GM06990 (cell line): Measurements from ENCODE around the gene TOR1A.
"Not testable (repeated sequence)": the region's sequence is repeated elsewhere in the genome, so short reads cannot be mapped to it uniquely, and the experiment has no call there.

ENCODE experiments used
- DNase-seq: peaks from one replicate; pipeline ENCODE4 v3.0.0-alpha.2; 2011; ENCODE audit not compliant: insufficient read length; ENCODE audit errors: extremely low read depth
- H3K27me3 ChIP-seq: replicated peaks from 2 replicates; pipeline ENCODE4 v1.6.0; 2011; ENCODE audit warnings: low read length; ENCODE audit not compliant: control insufficient read depth, insufficient read depth
- H3K36me3 ChIP-seq: 2 replicates; pipeline ENCODE4 v1.5.1; 2011; ENCODE audit warnings: low read length; ENCODE audit not compliant: control insufficient read depth, insufficient read depth
- H3K4me3 ChIP-seq: replicated peaks from 2 replicates; pipeline ENCODE4 v1.5.1; 2011; ENCODE audit warnings: low read depth, mild to moderate bottlenecking, control low read depth, low read length
- TF ChIP-seq, protein P1 (sequence below): IDR thresholded peaks from 2 replicates; pipeline ENCODE4 v1.5.1; 2011; ENCODE audit warnings: low read length, control low read depth, mild to moderate bottlenecking, inconsistent platforms; ENCODE audit not compliant: insufficient read depth, poor library complexity, severe bottlenecking

Gene TOR1A

DNA sequence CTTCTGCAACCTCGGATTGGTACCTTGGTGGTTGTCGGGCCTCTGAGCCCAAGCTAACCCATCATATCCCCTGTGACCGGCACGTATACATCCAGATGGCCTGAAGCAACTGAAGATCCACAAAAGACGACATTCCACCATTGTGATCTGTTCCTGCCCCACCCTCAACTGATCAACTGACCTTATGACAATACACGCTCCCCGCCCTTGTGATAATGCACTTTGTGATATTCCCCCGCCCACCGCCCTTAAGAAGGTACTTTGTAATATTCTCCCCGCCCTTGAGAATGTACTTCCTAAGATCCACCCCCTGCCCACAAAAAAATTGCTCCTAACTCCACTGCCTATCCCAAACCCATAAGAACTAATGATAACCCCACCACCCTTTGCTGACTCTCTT is 37.5 kb downstream of the TOR1A start:
- DNase-seq = no peak
- TF ChIP-seq, protein P1, sequence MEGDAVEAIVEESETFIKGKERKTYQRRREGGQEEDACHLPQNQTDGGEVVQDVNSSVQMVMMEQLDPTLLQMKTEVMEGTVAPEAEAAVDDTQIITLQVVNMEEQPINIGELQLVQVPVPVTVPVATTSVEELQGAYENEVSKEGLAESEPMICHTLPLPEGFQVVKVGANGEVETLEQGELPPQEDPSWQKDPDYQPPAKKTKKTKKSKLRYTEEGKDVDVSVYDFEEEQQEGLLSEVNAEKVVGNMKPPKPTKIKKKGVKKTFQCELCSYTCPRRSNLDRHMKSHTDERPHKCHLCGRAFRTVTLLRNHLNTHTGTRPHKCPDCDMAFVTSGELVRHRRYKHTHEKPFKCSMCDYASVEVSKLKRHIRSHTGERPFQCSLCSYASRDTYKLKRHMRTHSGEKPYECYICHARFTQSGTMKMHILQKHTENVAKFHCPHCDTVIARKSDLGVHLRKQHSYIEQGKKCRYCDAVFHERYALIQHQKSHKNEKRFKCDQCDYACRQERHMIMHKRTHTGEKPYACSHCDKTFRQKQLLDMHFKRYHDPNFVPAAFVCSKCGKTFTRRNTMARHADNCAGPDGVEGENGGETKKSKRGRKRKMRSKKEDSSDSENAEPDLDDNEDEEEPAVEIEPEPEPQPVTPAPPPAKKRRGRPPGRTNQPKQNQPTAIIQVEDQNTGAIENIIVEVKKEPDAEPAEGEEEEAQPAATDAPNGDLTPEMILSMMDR = no peak
- Histone ChIP-seq H3K4me3 (no peak overlapping the region), H3K36me3 (no peaks in the 10 kb centered on the region), H3K27me3 (no peaks in the 10 kb centered on the region)

DNA sequence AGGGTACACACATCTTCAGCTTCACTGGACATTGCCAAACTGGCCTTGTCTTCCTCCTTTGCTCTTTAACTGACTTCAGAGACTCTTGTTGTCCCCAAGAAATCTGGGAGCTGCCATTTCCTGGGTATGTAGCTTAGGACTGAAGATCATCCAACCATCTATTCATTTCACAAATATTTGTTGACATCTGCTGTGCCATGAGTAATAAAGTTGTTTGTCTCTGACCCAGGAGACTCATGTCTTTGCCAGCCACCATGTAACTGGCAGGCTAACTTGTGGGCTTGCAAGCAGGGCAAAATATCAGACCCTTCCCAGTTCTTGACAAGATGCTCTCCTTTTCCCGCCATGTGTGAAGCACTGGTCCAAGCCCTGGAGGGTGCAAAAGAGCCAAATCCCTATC is 38.1 kb downstream of the TOR1A start:
- DNase-seq = no peak
- H3K27me3 ChIP-seq = no peaks in the 10 kb centered on the region
- H3K36me3 ChIP-seq = no peaks in the 10 kb centered on the region

DNA sequence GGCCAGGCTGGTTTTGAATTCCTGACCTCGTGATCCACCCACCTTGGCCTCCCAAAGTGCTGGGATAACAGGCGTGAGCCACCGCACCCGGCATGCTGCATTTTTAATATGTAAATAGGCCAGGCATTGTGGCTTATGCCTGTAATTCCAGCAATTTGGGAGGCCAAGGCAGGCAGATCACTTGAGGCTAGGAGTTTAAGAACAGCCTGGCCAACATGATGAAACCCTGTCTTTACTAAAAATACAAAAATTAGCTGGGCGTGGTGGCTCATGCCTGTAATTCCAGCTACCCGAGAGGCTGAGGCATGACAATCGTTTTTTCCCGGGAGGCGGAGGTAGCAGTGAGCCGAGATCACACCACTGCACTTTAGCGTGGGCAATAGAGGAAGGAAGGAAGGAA is 39.0 kb downstream of the TOR1A start:
- H3K4me3 ChIP-seq, DNase-seq, H3K27me3 ChIP-seq, H3K36me3 ChIP-seq: not testable (repeated sequence)

More for the DNA sequence above, 38.1 kb downstream of the TOR1A start:
- no peak overlapping the region for H3K4me3 ChIP-seq
- TF ChIP-seq, protein P1 = no peak

DNA sequence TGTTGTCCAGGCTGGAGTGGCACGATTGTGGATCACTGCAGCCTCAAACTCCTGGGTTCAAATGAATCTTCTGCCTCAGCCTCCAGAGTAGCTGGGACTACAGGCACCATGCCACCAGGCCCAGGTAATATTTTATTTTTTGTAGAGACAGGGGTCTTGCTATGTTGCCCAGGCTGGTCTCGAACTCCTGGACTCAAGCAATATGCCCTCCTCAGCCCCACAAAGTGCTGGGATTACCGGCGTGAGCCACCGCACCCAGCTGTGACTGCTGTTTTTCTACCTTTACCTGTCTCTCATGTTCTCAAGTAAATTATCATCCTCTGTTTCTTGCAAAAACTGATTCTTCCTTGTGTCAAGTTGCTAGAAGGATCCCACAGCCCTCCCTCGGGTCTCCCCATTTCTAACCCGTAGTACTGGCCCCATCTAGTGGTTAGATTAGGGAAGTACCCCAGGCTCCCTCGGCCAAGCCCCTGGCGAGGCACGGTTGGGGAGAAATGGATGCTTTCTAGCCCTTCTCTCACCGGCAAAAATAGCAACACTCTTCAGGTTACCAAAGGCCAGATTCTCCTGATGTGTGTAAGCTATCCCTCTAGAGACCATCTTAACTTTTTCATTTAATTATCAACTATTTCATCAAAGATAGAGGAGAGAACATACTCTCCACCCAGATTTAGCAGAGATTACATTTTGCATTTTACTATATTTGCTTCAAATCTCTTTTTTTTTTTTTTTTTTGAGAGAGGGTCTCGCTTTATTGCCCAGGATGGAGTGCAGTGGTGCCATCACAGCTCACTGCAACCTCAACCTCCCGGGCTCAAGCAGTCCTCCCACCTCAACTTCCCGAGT is 40.2 kb downstream of the TOR1A start:
- peak; percentile 35 for DNase-seq
- no peaks in the 10 kb centered on the region for H3K36me3 ChIP-seq
- TF ChIP-seq, protein P1 = peak; percentile 86
- H3K4me3 ChIP-seq = no peak overlapping the region
- no peaks in the 10 kb centered on the region for H3K27me3 ChIP-seq

DNA sequence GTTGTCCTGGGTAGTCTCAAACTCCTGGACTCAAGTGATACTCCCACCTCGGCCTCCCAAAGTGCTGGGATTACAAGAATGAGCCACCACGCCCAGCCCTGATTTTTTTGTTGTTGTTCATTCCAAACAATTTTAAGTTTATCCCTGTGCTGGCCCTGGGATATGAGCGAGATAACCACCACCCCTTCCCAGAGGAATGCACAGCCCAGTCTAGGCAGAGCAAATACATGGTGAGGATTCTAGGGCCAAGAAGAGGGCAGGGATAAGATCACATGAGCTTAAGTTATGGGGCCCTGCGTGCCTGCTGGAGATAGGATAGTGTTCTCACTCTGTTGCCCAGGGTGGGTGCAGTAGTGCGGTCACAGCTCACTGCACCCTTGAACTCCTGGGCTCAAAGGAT is 42.0 kb downstream of the TOR1A start:
- H3K36me3 ChIP-seq = no peaks in the 10 kb centered on the region
- no peak for DNase-seq
- TF ChIP-seq, protein P1 = no peak
- peaks cover 2% of the 10 kb centered on the region for H3K27me3 ChIP-seq
- no peak overlapping the region for H3K4me3 ChIP-seq

DNA sequence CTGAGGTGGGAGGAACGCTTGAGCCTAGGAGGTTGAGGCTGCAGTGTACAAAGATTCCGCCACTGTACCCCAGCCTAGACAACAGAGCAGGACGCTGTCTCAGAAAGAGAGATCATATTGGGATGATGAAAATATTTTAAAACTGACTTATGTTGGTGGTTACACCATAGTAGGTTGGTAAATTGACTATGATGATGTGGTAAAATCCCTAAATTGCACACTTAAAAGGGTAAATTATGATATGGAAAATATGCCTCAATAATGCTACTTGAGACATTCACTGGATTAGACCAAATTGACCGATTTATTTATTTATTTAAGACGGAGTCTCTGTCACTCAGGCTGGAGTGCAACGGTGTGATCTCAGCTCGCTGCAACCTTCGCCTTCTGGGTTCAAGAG is 42.8 kb downstream of the TOR1A start:
- no peak overlapping the region for H3K4me3 ChIP-seq
- no peaks in the 10 kb centered on the region for H3K36me3 ChIP-seq
- TF ChIP-seq, protein P1 = no peak
- DNase-seq = no peak
- peaks cover 2% of the 10 kb centered on the region for H3K27me3 ChIP-seq
